GM21717 (cell line): ENCODE measurements around the gene TPGS1.

Source experiments
- ATAC-seq: cut with Tn5 transposase; IDR thresholded peaks from one replicate; pipeline ENCODE4 v1.9.1; 2021; ENCODE audit warnings: mild to moderate bottlenecking, moderate library complexity; ENCODE audit not compliant: unreplicated experiment

Gene TPGS1

DNA sequence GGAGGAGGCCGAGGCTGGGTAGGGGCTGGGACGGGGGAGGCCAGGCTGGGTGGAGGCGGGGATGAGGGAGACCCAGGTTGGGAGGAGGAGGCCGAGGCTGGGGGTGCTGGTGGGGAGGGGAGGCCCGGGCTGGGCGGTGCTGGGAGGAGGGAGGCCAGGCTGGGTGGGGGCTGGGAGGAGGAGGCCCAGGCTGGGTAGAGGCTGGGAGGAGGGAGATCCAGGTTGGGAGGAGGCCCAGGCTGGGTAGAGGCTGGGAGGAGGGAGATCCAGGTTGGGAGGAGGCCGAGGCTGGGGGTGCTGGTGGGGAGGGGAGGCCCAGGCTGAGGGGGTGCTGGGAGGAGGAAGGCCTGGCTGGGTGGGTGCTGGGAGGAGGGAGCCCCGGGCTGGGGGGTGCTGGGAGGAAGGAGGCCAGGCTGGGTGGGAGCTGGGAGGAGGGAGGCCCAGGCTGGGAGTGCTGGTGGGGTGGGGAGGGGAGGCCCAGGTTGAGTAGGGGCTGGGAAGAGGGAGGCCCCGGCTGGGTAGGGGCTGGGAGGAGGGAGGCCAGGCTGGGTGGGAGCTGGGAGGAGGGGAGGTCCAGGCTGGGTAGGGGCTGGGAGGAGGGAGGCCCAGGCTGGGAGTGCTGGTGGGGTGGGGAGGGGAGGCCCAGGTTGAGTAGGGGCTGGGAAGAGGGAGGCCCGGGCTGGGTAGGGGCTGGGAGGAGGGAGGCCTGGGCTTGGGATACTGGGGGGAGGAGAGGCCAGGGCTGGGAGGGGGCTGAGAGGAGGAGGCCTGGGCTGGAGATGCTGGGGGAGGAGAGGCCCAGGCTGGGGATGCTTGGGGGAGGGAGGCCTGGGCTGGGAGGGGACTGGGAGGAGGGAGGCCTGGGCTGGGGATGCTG is 10.7 kb downstream of the TPGS1 start:
- ATAC-seq, result no peak

DNA sequence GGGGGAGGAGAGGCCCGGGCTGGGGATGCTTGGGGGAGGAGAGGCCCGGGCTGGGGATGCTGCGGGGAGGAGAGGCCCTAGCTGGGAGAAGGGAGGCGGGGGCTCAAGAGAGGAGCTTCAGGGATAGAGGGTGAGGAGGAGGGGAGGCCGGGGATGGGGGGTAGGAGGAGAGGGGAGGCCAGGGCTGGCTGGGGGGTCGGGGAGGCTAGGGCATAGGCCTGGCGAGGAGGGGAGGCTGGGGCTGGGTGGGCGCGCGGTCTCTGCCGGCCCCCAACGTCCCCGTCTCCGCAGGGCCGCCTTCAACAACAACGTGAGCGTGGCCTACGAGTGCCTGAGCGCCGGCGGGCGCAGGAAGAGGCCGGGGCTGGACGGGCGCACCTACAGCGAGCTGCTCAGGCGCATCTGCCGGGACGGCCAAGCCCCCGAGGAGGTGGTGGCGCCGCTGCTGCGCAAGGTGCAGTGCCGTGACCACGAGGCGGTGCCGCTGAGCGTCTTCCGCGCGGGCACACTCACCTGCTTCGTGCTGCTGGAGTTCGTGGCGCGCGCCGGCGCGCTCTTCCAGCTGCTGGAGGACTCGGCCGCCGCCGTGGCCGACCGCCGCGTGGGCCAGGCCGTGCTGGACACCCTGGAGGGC is 11.4 kb downstream of the TPGS1 start:
- no peak for ATAC-seq

DNA sequence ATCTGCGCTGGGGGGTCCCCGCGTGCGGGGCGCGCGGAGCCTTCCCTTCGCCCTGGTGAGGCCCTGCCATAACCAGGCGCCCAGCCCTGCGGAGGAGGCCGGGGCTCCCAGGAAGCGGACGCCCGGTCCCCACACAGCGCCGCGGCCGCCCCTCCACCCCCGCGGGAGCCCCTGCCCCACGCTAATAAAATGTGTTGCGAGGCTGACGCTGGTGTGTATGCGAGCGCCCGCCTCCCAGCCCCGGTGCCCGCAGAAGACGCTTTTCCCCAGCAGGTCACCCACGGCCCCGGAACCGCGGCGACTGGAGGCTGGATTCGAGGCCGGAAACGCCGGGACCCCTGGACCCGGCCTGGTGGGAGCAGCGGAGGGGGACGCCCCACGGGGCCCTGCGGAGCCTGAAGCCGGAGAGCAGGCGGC is 12.2 kb downstream of the TPGS1 start:
- no peak for ATAC-seq

DNA sequence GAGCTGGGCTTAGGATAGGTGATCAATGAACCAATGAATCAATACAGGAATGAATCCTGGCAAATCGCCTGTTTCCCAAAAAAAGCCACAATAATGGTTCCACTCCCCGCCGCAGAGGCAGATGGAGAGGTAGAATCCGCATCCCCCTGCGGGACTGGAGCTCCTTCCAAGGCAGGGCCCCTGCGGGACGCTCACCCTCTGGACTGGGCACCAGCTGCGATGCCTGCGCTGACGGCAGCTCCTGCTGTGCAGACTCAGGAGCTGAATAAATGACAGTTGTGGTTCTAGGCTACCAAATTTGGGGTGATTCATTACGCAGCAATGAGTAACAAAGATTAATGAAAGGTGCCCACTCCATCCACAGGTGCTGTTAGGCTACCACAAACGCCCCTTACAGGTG is 15.4 kb downstream of the TPGS1 start:
- no peak for ATAC-seq

- ATAC-seq, result no peak
Observed at GRCh38 chr19:524062-524674, 16.9 kb downstream of the TPGS1 start.

GRCh38 chr19:525029-525428 is 17.7 kb downstream of the TPGS1 start:
- ATAC-seq, result no peak

GRCh38 chr19:525857-526419 is 18.6 kb downstream of the TPGS1 start:
- ATAC-seq, result no peak

DNA sequence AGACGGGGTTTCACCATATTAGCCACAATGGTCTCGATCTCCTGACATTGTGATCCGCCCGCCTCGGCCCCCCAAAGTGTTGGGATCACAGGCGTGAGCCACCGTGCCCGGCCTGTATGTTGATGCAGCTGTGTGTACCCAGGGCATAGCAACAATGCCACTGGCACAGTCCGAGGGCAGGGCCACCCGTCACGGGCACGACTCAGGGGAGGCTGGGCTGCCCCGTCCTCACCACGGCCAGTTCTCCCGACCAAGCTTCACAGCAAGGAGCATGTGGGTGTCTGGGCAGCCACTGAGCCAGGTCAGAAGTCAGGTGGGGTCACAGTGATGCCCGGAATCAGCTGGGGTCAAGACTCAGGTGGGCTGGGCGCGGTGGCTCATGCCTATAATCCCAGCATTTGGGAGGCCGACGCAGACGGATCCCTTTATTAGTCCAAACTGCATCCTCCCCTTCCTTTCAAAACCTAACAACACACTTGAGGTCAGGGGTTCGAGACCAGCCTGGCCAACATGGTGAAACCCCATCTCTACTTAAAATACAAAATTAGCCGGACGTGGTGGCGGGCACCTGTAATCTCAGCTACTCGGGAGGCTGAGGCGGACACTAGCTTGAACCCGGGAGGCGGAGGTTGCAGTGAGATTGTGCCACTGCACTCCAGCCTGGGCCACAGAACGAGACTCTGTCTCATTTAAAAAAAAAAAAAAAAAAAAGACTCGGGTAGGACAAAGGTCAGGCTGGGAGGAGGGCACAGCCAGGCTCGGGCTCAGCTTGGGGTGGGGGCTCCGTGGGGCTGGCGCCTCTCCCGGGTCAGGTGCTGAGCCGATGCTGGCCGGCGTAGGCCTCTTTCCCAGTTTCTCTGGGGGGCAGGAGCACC is 23.1 kb downstream of the TPGS1 start:
- no peak for ATAC-seq

GRCh38 chr19:531009-531752 is 23.9 kb downstream of the TPGS1 start:
- peak; percentile 37 for ATAC-seq

DNA sequence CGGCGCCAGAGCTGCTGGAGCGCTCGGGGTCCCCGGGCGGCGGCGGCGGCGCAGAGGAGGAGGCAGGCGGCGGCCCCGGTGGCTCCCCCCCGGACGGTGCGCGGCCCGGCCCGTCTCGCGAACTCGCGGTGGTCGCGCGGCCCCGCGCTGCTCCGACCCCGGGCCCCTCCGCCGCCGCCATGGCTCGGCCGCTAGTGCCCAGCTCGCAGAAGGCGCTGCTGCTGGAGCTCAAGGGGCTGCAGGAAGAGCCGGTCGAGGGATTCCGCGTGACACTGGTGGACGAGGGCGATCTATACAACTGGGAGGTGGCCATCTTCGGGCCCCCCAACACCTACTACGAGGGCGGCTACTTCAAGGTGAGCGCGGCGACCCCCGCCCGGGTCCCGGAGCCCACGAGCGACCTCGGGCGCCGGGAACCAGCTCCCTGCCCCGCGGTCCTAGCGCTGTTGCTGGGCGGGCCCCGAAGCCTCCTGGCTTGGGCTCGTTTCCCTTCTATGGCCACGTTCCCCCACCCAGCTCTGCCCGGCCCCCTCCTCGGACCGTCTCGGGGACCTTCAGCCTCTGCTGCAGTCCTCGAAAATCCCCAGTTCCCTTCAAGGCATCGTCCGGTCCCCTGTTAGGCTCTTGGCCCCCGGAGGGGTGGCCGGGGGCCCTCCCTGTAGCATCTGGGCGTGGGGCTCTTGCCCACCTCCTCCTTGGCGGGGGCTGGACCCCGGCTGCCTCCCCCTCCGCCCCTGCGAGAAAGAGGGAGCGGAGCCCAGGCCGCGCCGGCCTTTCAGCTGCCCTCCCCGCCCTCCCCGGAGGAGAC is 24.7 kb downstream of the TPGS1 start, which contains the start of gene CDC34:
Gene CDC34, plus strand, starts transcription at position 8 of the 808 bp plus-strand sequence. Its CDS starts 172 bp downstream, at position 180.
- ATAC-seq, result peak; percentile 22

- ATAC-seq, result peak; percentile 4
Observed at GRCh38 chr19:532561-533363, 25.5 kb downstream of the TPGS1 start.

GRCh38 chr19:533364-534058 is 26.2 kb downstream of the TPGS1 start:
- ATAC-seq, result no peak

GRCh38 chr19:534088-534487 is 26.8 kb downstream of the TPGS1 start:
- ATAC-seq, result no peak

DNA sequence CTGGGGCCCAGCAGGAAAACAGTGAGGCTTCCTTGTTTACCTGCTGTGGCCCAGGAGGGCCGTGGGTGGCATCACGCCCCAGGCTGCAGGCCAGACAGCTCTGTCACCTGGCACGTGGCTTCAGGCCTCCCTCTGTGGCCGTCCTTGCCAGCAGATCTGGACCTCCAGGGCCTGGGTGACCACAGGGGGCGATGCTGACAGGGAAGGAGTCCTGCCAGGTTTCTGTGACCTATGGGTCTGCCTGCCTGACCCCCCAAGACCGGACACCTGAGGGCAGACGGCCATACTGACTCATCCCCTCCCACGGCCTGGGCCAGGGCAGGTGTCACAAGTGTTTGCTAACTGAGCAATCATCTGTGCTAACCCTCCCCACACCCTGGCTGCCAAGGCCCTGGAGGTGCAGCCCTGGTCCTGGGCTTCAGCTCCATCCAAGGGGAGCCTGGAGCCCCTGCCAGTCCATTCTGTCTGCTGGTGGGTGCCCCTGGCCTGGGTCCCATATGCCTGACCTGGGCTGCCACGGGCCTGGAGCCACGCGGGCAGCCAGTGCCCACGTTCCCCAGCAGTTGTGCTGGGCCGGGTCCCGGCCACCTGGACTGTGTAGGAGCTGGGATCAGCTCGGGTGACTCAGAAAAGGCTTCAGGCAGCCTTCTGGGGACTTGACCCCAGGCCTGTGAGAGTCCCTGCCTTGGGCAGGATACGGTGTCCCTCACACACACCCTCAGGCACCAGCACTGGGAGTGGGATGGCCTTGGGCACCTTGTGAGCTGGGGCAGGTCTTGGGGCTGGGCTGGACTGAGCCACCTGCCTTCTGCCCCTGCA is 27.9 kb downstream of the TPGS1 start:
- ATAC-seq, result no peak

GRCh38 chr19:536031-536880 is 29.0 kb downstream of the TPGS1 start:
- no peak for ATAC-seq

- ATAC-seq, result no peak
Observed at GRCh38 chr19:536881-537404, 29.6 kb downstream of the TPGS1 start.
